ACHN (cell line): ENCODE results near the gene NCBP2L.
"Not testable (repeated sequence)": the region's sequence is repeated elsewhere in the genome, so short reads cannot be mapped to it uniquely, and the experiment has no call there.

Experiments
- DNase-seq: peaks from one replicate; pipeline ENCODE4 v3.0.0-alpha.2; 2015
- in situ Hi-C: cut with HindIII; loops from 2 replicates; pipeline ENCODE4 v1.10.0; 2017; ENCODE audit warnings: low sequenced_read_pairs, low pct_ligation_motif_present, low pct_unique_long_range_greater_than_20kb

The NCBP2L gene

DNA sequence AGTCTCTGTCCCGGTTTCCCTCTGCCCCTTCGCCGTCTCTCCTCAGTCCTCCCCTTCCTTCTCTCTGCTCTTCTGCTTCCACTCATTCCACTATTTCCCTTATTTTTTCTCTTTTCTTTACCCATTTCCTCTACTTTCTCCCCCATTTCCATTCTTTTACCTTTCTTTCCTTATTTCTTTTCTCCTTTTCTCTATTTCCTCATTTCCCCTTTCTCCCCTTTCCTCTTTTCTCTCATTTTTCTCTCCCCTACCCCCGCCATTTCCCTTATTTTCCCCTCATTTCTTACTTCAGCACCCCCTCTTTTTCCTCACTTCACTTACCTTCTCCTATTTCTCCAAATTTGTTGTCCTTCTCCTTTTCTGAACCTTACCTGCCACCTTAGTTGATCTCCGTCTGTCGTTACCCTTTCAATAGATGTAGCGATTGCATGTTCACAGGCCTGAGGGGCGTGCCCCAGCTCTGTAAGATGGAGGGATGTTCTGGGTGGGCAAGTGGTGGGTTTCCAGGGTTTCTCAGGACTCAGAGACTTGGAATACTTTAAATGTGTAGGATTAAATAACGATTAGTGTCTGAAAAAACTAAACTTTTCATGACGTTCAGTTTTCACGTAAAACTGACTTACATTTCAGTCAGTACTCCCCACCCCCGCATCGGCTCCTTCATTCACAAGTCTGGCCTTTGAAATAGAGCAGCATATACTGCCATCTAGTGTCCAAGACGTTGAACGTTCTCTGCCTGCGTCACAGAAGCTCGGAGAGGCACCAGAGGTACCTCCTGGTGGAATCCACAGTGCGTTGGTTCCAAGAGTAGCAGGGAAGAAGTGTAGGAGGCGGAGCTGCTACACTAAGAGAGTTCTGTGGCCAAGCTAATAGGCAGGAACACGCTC lies 641 bp upstream of the NCBP2L start:
- in situ Hi-C loops: no loop called here
- peak; percentile 76 for DNase-seq

GRCh38 chrX:107780525-107780924 lies 3.0 kb downstream of the NCBP2L start:
- in situ Hi-C loops: no loop called here
- DNase-seq: no peak

GRCh38 chrX:107787827-107788226 lies 10.3 kb downstream of the NCBP2L start:
- no peak for DNase-seq
- in situ Hi-C loops: no loop called here

DNA sequence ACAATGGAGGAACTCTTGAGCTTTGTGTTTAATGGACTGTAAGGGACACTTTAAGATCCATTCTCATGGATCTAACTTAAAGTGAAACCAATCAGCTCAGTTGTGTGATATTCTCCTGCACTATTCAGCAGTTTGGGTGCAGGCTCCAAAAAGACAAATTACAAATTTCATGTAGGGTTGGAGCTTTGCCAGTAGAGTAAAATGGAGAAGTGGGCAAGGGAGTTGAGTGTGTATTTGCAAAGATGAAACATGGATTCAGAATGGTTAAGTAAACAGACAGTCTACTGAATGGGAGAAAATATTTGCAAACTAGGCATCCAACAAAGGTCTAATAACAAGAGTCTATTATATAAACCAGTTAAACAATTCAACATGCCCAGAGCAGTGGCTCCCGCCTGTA lies 26.9 kb downstream of the NCBP2L start:
- DNase-seq: no peak

GRCh38 chrX:107805179-107805578 lies 27.6 kb downstream of the NCBP2L start:
- no peak for DNase-seq
- in situ Hi-C loops: no loop called here

More for the DNA sequence above, 26.9 kb downstream of the NCBP2L start:
- in situ Hi-C loops: no loop called here

- in situ Hi-C loops, DNase-seq: not testable (repeated sequence)
Observed at GRCh38 chrX:107810053-107810452, 32.5 kb downstream of the NCBP2L start.

GRCh38 chrX:107818900-107819521 lies 41.5 kb downstream of the NCBP2L start:
- DNase-seq: no peak
- in situ Hi-C loops: no loop called here

DNA sequence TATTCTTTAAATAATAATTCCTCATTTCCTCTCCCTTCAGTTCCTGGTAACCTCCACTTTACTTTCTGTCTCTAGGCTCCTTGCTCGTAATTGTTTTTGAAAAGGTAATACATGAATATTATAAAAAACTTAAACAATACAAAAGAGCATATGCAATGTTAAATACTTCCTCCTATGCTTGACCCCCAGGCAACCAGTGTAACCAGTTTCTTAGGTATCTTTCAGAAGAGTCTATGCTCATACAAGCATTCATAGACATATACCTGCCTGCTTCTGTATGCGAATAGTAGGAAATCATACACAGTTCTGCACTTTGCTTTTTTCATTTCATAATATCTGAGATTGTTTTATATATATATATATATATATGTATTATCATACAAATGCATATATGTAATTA lies 45.5 kb downstream of the NCBP2L start:
- no peak for DNase-seq
- in situ Hi-C loops: no loop called here

- in situ Hi-C loops: no loop called here
- no peak for DNase-seq
Observed at GRCh38 chrX:107823456-107823855, 45.9 kb downstream of the NCBP2L start.

- DNase-seq: peak; percentile 37
- in situ Hi-C loops: no loop called here
Observed at GRCh38 chrX:107825698-107826237, 48.2 kb downstream of the NCBP2L start, which contains the start of gene MID2. TSS of gene MID2 (plus strand) at chrX:107825866. CDS start at chrX:107826427, 561 bp downstream.

GRCh38 chrX:107826238-107827029 lies 48.9 kb downstream of the NCBP2L start:
- peak; percentile 19 for DNase-seq
- in situ Hi-C loops: no loop called here

- in situ Hi-C loops: no loop called here
- no peak for DNase-seq
Observed at GRCh38 chrX:107827030-107827831, 49.7 kb downstream of the NCBP2L start.

GRCh38 chrX:107827852-107828251 lies 50.3 kb downstream of the NCBP2L start:
- in situ Hi-C loops: no loop called here
- no peak for DNase-seq

GRCh38 chrX:107829878-107830277 lies 52.3 kb downstream of the NCBP2L start:
- no peak for DNase-seq

GRCh38 chrX:107831071-107831730 lies 53.7 kb downstream of the NCBP2L start:
- in situ Hi-C loops: no loop called here

More at GRCh38 chrX:107829878-107830277, 52.3 kb downstream of the NCBP2L start:
- in situ Hi-C loops: no loop called here

GRCh38 chrX:107834275-107835201 lies 57.0 kb downstream of the NCBP2L start:
- in situ Hi-C loops: no loop called here
- DNase-seq: no peak

More at GRCh38 chrX:107831071-107831730, 53.7 kb downstream of the NCBP2L start:
- no peak for DNase-seq
